Superior temporal gyrus (tissue), 1 donor: Measurements from ENCODE around the gene SH2D7.

Source experiments
- DNase-seq: peaks from one replicate; pipeline ENCODE4 v3.0.0-alpha.2; 2016; ENCODE audit errors: extremely low spot score

Gene SH2D7

GRCh38 chr15:78079298-78080087, 12.9 kb upstream of the SH2D7 start:
- DNase-seq: no peak

GRCh38 chr15:78080088-78080460, 12.3 kb upstream of the SH2D7 start:
- DNase-seq: no peak

- no peak for DNase-seq
These were observed 10.1 kb upstream of the SH2D7 start for GRCh38 chr15:78082106-78082742.

- DNase-seq: no peak
These were observed 9.6 kb upstream of the SH2D7 start for GRCh38 chr15:78082743-78083110.

GRCh38 chr15:78083186-78083585, 9.2 kb upstream of the SH2D7 start:
- no peak for DNase-seq

GRCh38 chr15:78083687-78084448, 8.5 kb upstream of the SH2D7 start:
- no peak for DNase-seq

GRCh38 chr15:78084449-78084750, 8.0 kb upstream of the SH2D7 start:
- no peak for DNase-seq

- DNase-seq: no peak
These were observed 6.4 kb upstream of the SH2D7 start for GRCh38 chr15:78085928-78086327.

GRCh38 chr15:78087951-78088772, 4.2 kb upstream of the SH2D7 start:
- DNase-seq: no peak

GRCh38 chr15:78088773-78089080, 3.6 kb upstream of the SH2D7 start:
- DNase-seq: no peak

- DNase-seq: no peak
These were observed 1.8 kb upstream of the SH2D7 start for GRCh38 chr15:78090422-78091063.

- DNase-seq: no peak
These were observed 1.1 kb downstream of the SH2D7 start for GRCh38 chr15:78093242-78094020.

- no peak for DNase-seq
These were observed 5.3 kb downstream of the SH2D7 start for GRCh38 chr15:78097667-78098066.

GRCh38 chr15:78098131-78098755, 5.9 kb downstream of the SH2D7 start:
- no peak for DNase-seq

GRCh38 chr15:78100886-78101285, 8.5 kb downstream of the SH2D7 start:
- DNase-seq: no peak

GRCh38 chr15:78101423-78102105, 9.2 kb downstream of the SH2D7 start:
- no peak for DNase-seq

- no peak for DNase-seq
These were observed 9.8 kb downstream of the SH2D7 start for GRCh38 chr15:78102211-78102610.

- DNase-seq: no peak
These were observed 10.4 kb downstream of the SH2D7 start for GRCh38 chr15:78102741-78103140.

- DNase-seq: no peak
These were observed 11.2 kb downstream of the SH2D7 start for GRCh38 chr15:78103406-78104118.
